GM12801 (cell line): ENCODE measurements around the gene TWNK.

Experiments used
- CTCF ChIP-seq: IDR thresholded peaks from one replicate; pipeline ENCODE4 v1.5.1; 2011; ENCODE audit warnings: control low read depth; ENCODE audit not compliant: insufficient read length; ENCODE audit errors: extremely low read depth

The TWNK gene

GRCh38 chr10:101031796-101032636 lies 44.7 kb downstream of the TWNK start:
- no peak for TF ChIP-seq CTCF

GRCh38 chr10:101032637-101033224 lies 45.4 kb downstream of the TWNK start:
- TF ChIP-seq CTCF, result no peak

GRCh38 chr10:101033276-101033675 lies 45.9 kb downstream of the TWNK start:
- no peak for TF ChIP-seq CTCF

GRCh38 chr10:101035314-101035713 lies 48.0 kb downstream of the TWNK start:
- no peak for TF ChIP-seq CTCF

GRCh38 chr10:101035916-101036702 lies 48.8 kb downstream of the TWNK start:
- no peak for TF ChIP-seq CTCF

- TF ChIP-seq CTCF, result no peak
Measured at GRCh38 chr10:101036726-101037125, 49.4 kb downstream of the TWNK start.

- no peak for TF ChIP-seq CTCF
Measured at GRCh38 chr10:101038484-101038883, 51.1 kb downstream of the TWNK start.
